WTC11 (cell line): Measurements from ENCODE around the gene PTPN13. TPM values are rescaled to one million over a fixed set of nuclear protein-coding genes. Genes with fewer than 3 reads are reported as not detected.

Experiments
- ATAC-seq: fragments of 200-7000 bp; cut with Tn5 transposase; 2 replicates; pipeline ENCODE4 v1.10.0; 2021; ENCODE audit warnings: mild to moderate bottlenecking, moderate library complexity
- CTCF ChIA-PET: fragments of 300-600 bp; sonication (Branson Sonifier 250); formaldehyde crosslinking; loops from one replicate; lab custom pipeline; 2021; ENCODE audit warnings: antibody characterized with exemption; lab: Charles Lee
- POLR2A ChIA-PET: fragments of 350-600 bp; sonication (Branson Sonifier 250); formaldehyde crosslinking; loops from one replicate; lab custom pipeline; 2021; ENCODE audit warnings: antibody characterized with exemption; lab: Charles Lee
- DNase-seq: peaks from one replicate; pipeline ENCODE4 v3.0.0; 2021; ENCODE audit warnings: low spot score
- H3K27ac Mint-ChIP-seq: 2 replicates; pipeline ENCODE4 v1.8.0; 2021; ENCODE audit warnings: mixed read lengths
- H3K27me3 Mint-ChIP-seq: 2 replicates; pipeline ENCODE4 v1.8.0; 2021; ENCODE audit warnings: low read depth, mild to moderate bottlenecking, moderate library complexity, mixed read lengths
- H3K36me3 Mint-ChIP-seq: 2 replicates; pipeline ENCODE4 v1.8.0; 2021; ENCODE audit warnings: mixed read lengths
- H3K4me1 Mint-ChIP-seq: 2 replicates; pipeline ENCODE4 v1.8.0; 2022; ENCODE audit warnings: mixed read lengths
- H3K4me3 Mint-ChIP-seq: 2 replicates; pipeline ENCODE4 v1.8.0; 2021; ENCODE audit warnings: mild to moderate bottlenecking, moderate library complexity, mixed read lengths
- H3K9me3 Mint-ChIP-seq: 2 replicates; pipeline ENCODE4 v1.8.0; 2021; ENCODE audit warnings: mixed read lengths
- ESRRA ChIP-seq: sonication (generic); formaldehyde crosslinking; IDR thresholded peaks from 2 replicates; pipeline ENCODE4 v1.8.1; 2022; ENCODE audit warnings: mild to moderate bottlenecking, missing genetic modification reagents, borderline replicate concordance
- JAZF1 ChIP-seq: fragments of 250-450 bp; sonication (Bioruptor Pico); IDR thresholded peaks from 2 replicates; pipeline ENCODE4 v1.9.0; 2021; ENCODE audit warnings: moderate library complexity, mild to moderate bottlenecking, inconsistent platforms
- JUN ChIP-seq: sonication (generic); formaldehyde crosslinking; IDR thresholded peaks from 2 replicates; pipeline ENCODE4 v1.8.0; 2023; ENCODE audit warnings: mild to moderate bottlenecking, missing genetic modification reagents
- NFATC4 ChIP-seq: fragments of 250-450 bp; sonication (Bioruptor Pico); IDR thresholded peaks from 2 replicates; pipeline ENCODE4 v1.9.0; 2021; ENCODE audit warnings: mild to moderate bottlenecking
- NFE2L1 ChIP-seq: sonication (generic); formaldehyde crosslinking; IDR thresholded peaks from 2 replicates; pipeline ENCODE4 v1.8.1; 2023; ENCODE audit warnings: missing genetic modification reagents
- NR1H2 ChIP-seq: sonication (generic); formaldehyde crosslinking; IDR thresholded peaks from 2 replicates; pipeline ENCODE4 v1.9.0; 2021; ENCODE audit warnings: mild to moderate bottlenecking, moderate library complexity, missing genetic modification reagents
- NR3C1 ChIP-seq: sonication (generic); formaldehyde crosslinking; conservative IDR thresholded peaks from 2 replicates; pipeline ENCODE4 v1.8.1; 2023; ENCODE audit warnings: low read depth, mild to moderate bottlenecking, missing genetic modification reagents
- SP1 ChIP-seq: sonication (generic); formaldehyde crosslinking; conservative IDR thresholded peaks from 2 replicates; pipeline ENCODE4 v1.8.1; 2022; ENCODE audit warnings: missing genetic modification reagents
- TEAD1 ChIP-seq: sonication (generic); formaldehyde crosslinking; IDR thresholded peaks from 2 replicates; pipeline ENCODE4 v1.8.0; 2022; ENCODE audit warnings: mild to moderate bottlenecking, missing genetic modification reagents
- TP53 ChIP-seq: sonication (generic); formaldehyde crosslinking; IDR thresholded peaks from 2 replicates; pipeline ENCODE4 v1.8.1; 2023; ENCODE audit warnings: mild to moderate bottlenecking, missing genetic modification reagents
- ZNF232 ChIP-seq: sonication (generic); formaldehyde crosslinking; IDR thresholded peaks from 2 replicates; pipeline ENCODE4 v1.8.0; 2022; ENCODE audit warnings: mild to moderate bottlenecking, missing genetic modification reagents
- total RNA-seq: library from RNA; stranded (reverse); gene quantifications from 3 replicates; pipeline ENCODE4 v1.2.3, GENCODE V29; 2021
- TF ChIP-seq, protein P1 (sequence below): fragments of 250-450 bp; sonication (Bioruptor Pico); conservative IDR thresholded peaks from 2 replicates; pipeline ENCODE4 v1.9.0; 2021; ENCODE audit warnings: mild to moderate bottlenecking
- TF ChIP-seq, protein P2 (sequence below): sonication (generic); formaldehyde crosslinking; IDR thresholded peaks from 2 replicates; pipeline ENCODE4 v1.8.1; 2022; ENCODE audit warnings: missing genetic modification reagents, borderline replicate concordance
- TF ChIP-seq, protein P3 (sequence below): sonication (generic); formaldehyde crosslinking; IDR thresholded peaks from 2 replicates; pipeline ENCODE4 v1.8.1; 2023; ENCODE audit warnings: mild to moderate bottlenecking, missing genetic modification reagents
- TF ChIP-seq, protein P4 (sequence below): sonication (generic); formaldehyde crosslinking; IDR thresholded peaks from 2 replicates; pipeline ENCODE4 v1.8.0; 2023; ENCODE audit warnings: missing genetic modification reagents
- TF ChIP-seq, protein P5 (sequence below): fragments of 200-600 bp; IDR thresholded peaks from 2 replicates; pipeline ENCODE4 v1.8.0; 2022; ENCODE audit warnings: antibody characterized with exemption
- TF ChIP-seq, protein P6 (sequence below): sonication (generic); formaldehyde crosslinking; conservative IDR thresholded peaks from 2 replicates; pipeline ENCODE4 v1.8.1; 2022; ENCODE audit warnings: mild to moderate bottlenecking, missing genetic modification reagents
- TF ChIP-seq, protein P7 (sequence below): fragments of 250-450 bp; sonication (Bioruptor Pico); IDR thresholded peaks from 2 replicates; pipeline ENCODE4 v1.9.0; 2021; ENCODE audit warnings: mild to moderate bottlenecking
- TF ChIP-seq, protein P8 (sequence below): sonication (generic); formaldehyde crosslinking; IDR thresholded peaks from 2 replicates; pipeline ENCODE4 v1.8.1; 2023; ENCODE audit warnings: mild to moderate bottlenecking, missing genetic modification reagents, moderate library complexity
- TF ChIP-seq, protein P9 (sequence below): sonication (generic); formaldehyde crosslinking; IDR thresholded peaks from 2 replicates; pipeline ENCODE4 v1.8.1; 2022; ENCODE audit warnings: low read depth, mild to moderate bottlenecking, moderate library complexity, missing genetic modification reagents, borderline replicate concordance
- TF ChIP-seq, protein P10 (sequence below): sonication (generic); formaldehyde crosslinking; conservative IDR thresholded peaks from 2 replicates; pipeline ENCODE4 v1.8.1; 2023; ENCODE audit warnings: mild to moderate bottlenecking, low read depth, missing genetic modification reagents, moderate library complexity

The PTPN13 gene
- total RNA-seq, 1 experiment from 2014 or later = 49.7 TPM

DNA sequence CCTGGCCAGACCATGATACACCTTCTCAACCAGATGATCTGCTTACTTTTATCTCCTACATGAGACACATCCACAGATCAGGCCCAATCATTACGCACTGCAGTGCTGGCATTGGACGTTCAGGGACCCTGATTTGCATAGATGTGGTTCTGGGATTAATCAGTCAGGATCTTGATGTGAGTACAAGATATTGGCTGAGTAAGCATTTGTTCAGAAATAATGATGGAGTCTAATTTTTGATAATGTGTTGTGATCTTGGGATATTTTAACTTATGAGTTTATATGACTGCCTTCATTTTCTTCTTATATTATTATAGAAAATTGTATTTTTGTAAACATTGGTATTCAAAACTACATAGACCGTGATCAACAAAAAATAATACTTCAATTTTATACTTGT lies 215.7 kb downstream of the PTPN13 start:
- Mint-ChIP-seq H3K36me3 (peaks cover 58% of the 10 kb centered on the region), H3K27ac (no peak overlapping the region), H3K4me3 (no peak overlapping the region)
- CTCF ChIA-PET = no interaction called here
- DNase-seq = no peak
- TF ChIP-seq, protein P1, sequence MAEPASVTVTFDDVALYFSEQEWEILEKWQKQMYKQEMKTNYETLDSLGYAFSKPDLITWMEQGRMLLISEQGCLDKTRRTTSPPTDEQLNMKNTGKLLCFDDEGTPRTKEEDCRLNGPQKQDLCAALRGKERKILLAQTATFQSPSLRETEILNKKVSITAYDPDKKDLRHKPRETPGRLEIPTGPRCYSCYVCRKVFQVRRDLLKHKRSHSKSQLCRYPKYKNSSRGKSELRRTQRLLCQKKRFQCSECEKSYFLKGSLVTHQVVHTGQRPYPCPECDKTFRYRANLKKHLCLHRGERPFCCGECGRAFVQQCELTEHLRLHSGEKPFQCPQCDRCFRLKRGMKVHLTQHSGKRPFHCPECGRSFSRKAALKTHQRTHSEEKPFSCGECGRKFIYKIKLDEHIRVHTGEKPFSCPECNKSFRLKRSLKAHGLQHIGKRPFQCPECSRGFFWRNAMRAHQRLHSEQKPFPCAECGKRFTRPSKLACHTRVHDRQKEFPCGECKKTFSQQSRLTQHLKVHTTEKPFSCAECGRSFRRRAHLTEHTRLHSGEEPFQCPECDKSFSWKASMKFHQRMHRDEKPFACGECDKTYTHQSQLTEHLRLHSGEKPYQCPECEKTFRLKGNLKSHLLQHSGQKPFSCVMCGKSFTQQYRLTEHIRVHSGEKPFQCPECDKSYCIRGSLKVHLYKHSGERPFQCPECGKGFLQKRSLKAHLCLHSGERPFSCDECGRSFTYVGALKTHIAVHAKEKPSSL = no peak
- TF ChIP-seq SP1 (no peak), NR3C1 (CRISPR knock-in tag) (no peak), ESRRA (CRISPR knock-in tag) (no peak), NR1H2 (no peak), TEAD1 (no peak), ZNF232 (CRISPR knock-in tag) (no peak), TP53 (CRISPR knock-in tag) (no peak), NFE2L1 (CRISPR knock-in tag) (no peak), JAZF1 (CRISPR knock-in tag) (no peak)
- TF ChIP-seq, protein P2, sequence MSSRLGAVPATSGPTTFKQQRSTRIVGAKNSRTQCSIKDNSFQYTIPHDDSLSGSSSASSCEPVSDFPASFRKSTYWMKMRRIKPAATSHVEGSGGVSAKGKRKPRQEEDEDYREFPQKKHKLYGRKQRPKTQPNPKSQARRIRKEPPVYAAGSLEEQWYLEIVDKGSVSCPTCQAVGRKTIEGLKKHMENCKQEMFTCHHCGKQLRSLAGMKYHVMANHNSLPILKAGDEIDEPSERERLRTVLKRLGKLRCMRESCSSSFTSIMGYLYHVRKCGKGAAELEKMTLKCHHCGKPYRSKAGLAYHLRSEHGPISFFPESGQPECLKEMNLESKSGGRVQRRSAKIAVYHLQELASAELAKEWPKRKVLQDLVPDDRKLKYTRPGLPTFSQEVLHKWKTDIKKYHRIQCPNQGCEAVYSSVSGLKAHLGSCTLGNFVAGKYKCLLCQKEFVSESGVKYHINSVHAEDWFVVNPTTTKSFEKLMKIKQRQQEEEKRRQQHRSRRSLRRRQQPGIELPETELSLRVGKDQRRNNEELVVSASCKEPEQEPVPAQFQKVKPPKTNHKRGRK (CRISPR knock-in tag) = no peak
- TF ChIP-seq, protein P3, sequence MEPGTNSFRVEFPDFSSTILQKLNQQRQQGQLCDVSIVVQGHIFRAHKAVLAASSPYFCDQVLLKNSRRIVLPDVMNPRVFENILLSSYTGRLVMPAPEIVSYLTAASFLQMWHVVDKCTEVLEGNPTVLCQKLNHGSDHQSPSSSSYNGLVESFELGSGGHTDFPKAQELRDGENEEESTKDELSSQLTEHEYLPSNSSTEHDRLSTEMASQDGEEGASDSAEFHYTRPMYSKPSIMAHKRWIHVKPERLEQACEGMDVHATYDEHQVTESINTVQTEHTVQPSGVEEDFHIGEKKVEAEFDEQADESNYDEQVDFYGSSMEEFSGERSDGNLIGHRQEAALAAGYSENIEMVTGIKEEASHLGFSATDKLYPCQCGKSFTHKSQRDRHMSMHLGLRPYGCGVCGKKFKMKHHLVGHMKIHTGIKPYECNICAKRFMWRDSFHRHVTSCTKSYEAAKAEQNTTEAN (CRISPR knock-in tag) = no peak
- TF ChIP-seq, protein P4, sequence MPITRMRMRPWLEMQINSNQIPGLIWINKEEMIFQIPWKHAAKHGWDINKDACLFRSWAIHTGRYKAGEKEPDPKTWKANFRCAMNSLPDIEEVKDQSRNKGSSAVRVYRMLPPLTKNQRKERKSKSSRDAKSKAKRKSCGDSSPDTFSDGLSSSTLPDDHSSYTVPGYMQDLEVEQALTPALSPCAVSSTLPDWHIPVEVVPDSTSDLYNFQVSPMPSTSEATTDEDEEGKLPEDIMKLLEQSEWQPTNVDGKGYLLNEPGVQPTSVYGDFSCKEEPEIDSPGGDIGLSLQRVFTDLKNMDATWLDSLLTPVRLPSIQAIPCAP (CRISPR knock-in tag) = no peak
- TF ChIP-seq, protein P5, sequence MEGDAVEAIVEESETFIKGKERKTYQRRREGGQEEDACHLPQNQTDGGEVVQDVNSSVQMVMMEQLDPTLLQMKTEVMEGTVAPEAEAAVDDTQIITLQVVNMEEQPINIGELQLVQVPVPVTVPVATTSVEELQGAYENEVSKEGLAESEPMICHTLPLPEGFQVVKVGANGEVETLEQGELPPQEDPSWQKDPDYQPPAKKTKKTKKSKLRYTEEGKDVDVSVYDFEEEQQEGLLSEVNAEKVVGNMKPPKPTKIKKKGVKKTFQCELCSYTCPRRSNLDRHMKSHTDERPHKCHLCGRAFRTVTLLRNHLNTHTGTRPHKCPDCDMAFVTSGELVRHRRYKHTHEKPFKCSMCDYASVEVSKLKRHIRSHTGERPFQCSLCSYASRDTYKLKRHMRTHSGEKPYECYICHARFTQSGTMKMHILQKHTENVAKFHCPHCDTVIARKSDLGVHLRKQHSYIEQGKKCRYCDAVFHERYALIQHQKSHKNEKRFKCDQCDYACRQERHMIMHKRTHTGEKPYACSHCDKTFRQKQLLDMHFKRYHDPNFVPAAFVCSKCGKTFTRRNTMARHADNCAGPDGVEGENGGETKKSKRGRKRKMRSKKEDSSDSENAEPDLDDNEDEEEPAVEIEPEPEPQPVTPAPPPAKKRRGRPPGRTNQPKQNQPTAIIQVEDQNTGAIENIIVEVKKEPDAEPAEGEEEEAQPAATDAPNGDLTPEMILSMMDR = no peak
- TF ChIP-seq, protein P6, sequence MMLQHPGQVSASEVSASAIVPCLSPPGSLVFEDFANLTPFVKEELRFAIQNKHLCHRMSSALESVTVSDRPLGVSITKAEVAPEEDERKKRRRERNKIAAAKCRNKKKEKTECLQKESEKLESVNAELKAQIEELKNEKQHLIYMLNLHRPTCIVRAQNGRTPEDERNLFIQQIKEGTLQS (CRISPR knock-in tag) = no peak
- TF ChIP-seq, protein P7, sequence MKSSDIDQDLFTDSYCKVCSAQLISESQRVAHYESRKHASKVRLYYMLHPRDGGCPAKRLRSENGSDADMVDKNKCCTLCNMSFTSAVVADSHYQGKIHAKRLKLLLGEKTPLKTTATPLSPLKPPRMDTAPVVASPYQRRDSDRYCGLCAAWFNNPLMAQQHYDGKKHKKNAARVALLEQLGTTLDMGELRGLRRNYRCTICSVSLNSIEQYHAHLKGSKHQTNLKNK (CRISPR knock-in tag) = no peak
- TF ChIP-seq, all 79 proteins: peak for 0
- Mint-ChIP-seq H3K9me3 (no peaks in the 10 kb centered on the region), H3K27me3 (no peaks in the 10 kb centered on the region), H3K4me1 (0 out of 2 replicates have a peak, but pooled peaks cover 5% of the 10 kb centered on the region)
- ATAC-seq = no peak
- POLR2A ChIA-PET = no interaction called here

DNA sequence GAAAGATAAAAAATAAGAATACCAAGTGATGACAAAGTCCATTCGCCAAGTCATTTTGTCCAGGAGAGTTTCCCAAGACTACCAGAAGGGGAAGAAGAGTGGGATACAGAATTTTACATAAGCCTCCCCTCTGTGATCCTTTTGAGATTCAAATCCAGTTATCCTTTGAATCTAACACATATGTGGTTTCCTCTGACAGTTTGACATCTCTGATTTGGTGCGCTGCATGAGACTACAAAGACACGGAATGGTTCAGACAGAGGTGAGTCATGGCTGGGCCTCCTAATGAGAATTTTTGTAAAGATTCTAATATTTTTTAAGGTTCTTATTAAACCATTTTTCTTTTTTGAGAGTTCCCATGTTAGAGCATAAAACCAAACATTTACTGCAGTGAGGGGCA lies 216.7 kb downstream of the PTPN13 start:
- Mint-ChIP-seq H3K36me3 (peaks cover 64% of the 10 kb centered on the region), H3K27me3 (no peaks in the 10 kb centered on the region), H3K9me3 (peaks cover 9% of the 10 kb centered on the region), H3K4me3 (no peak overlapping the region), H3K27ac (no peak overlapping the region), H3K4me1 (0 out of 2 replicates have a peak, but pooled peaks cover 5% of the 10 kb centered on the region)
- ATAC-seq (no peak), DNase-seq (no peak)
- ChIA-PET CTCF (no interaction called here), POLR2A (no interaction called here)
- TF ChIP-seq, protein P8, sequence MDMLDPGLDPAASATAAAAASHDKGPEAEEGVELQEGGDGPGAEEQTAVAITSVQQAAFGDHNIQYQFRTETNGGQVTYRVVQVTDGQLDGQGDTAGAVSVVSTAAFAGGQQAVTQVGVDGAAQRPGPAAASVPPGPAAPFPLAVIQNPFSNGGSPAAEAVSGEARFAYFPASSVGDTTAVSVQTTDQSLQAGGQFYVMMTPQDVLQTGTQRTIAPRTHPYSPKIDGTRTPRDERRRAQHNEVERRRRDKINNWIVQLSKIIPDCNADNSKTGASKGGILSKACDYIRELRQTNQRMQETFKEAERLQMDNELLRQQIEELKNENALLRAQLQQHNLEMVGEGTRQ (CRISPR knock-in tag) = no peak
- TF ChIP-seq, protein P9, sequence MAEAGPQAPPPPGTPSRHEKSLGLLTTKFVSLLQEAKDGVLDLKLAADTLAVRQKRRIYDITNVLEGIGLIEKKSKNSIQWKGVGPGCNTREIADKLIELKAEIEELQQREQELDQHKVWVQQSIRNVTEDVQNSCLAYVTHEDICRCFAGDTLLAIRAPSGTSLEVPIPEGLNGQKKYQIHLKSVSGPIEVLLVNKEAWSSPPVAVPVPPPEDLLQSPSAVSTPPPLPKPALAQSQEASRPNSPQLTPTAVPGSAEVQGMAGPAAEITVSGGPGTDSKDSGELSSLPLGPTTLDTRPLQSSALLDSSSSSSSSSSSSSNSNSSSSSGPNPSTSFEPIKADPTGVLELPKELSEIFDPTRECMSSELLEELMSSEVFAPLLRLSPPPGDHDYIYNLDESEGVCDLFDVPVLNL (CRISPR knock-in tag) = no peak
- TF ChIP-seq JUN (CRISPR knock-in tag) (no peak), NFATC4 (CRISPR knock-in tag) (no peak)
- TF ChIP-seq, protein P10, sequence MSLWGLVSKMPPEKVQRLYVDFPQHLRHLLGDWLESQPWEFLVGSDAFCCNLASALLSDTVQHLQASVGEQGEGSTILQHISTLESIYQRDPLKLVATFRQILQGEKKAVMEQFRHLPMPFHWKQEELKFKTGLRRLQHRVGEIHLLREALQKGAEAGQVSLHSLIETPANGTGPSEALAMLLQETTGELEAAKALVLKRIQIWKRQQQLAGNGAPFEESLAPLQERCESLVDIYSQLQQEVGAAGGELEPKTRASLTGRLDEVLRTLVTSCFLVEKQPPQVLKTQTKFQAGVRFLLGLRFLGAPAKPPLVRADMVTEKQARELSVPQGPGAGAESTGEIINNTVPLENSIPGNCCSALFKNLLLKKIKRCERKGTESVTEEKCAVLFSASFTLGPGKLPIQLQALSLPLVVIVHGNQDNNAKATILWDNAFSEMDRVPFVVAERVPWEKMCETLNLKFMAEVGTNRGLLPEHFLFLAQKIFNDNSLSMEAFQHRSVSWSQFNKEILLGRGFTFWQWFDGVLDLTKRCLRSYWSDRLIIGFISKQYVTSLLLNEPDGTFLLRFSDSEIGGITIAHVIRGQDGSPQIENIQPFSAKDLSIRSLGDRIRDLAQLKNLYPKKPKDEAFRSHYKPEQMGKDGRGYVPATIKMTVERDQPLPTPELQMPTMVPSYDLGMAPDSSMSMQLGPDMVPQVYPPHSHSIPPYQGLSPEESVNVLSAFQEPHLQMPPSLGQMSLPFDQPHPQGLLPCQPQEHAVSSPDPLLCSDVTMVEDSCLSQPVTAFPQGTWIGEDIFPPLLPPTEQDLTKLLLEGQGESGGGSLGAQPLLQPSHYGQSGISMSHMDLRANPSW = no peak
